Measurements from ENCODE around the gene LYPLA2.

The LYPLA2 gene

GRCh38 chr1:23837908-23838307, 47.0 kb downstream of the LYPLA2 start:
- no peak for DNase-seq (ENCODE audit: low spot score)

GRCh38 chr1:23838401-23838866, 47.5 kb downstream of the LYPLA2 start:
- peak; percentile 72 for DNase-seq (ENCODE audit: low spot score)

GRCh38 chr1:23843644-23844043, 52.7 kb downstream of the LYPLA2 start:
- no peak for DNase-seq (ENCODE audit: low spot score)

All from hematopoietic multipotent progenitor cell treated with erythropoietin and hydrocortisone succinate and interleukin-3 and kit ligand, for 15 days (in vitro differentiated cells).